ENCODE data around the gene DKK3. TPM values are rescaled to one million over a fixed set of nuclear protein-coding genes. Genes with fewer than 3 reads are reported as not detected.

DKK3 gene
- polyA plus RNA-seq, 3 donors = not detected

- no peak for DNase-seq
- H3K4me2 ChIP-seq (replicated peaks; ENCODE audit: extremely low read depth, low read length, poor library complexity, severe bottlenecking) = no peak overlapping the region
- H3K27me3 ChIP-seq (ENCODE audit: control insufficient read depth in 2 of 2, insufficient read depth in 2 of 2, low read length in 2 of 2) = no peaks in the 10 kb centered on the region
- H3K27ac ChIP-seq (ENCODE audit: low read depth in 1 of 2, low read length in 2 of 2) = no peak overlapping the region
- no peak overlapping the region for H2AFZ ChIP-seq (ENCODE audit: insufficient read depth, low read depth, low read length, poor library complexity, severe bottlenecking)
- TF ChIP-seq, protein P1, sequence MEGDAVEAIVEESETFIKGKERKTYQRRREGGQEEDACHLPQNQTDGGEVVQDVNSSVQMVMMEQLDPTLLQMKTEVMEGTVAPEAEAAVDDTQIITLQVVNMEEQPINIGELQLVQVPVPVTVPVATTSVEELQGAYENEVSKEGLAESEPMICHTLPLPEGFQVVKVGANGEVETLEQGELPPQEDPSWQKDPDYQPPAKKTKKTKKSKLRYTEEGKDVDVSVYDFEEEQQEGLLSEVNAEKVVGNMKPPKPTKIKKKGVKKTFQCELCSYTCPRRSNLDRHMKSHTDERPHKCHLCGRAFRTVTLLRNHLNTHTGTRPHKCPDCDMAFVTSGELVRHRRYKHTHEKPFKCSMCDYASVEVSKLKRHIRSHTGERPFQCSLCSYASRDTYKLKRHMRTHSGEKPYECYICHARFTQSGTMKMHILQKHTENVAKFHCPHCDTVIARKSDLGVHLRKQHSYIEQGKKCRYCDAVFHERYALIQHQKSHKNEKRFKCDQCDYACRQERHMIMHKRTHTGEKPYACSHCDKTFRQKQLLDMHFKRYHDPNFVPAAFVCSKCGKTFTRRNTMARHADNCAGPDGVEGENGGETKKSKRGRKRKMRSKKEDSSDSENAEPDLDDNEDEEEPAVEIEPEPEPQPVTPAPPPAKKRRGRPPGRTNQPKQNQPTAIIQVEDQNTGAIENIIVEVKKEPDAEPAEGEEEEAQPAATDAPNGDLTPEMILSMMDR (IDR thresholded peaks at IDR 0.05) = no peak
- Mint-ChIP-seq H3K4me3 (no peak overlapping the region), H3K4me1 (peaks cover 2% of the 10 kb centered on the region), H3K27me3 (ENCODE audit: low read depth in 3 of 3) (peaks cover 3 to 7% (median 6%) of the 10 kb centered on the region in 3 donors), H3K27ac (no peak overlapping the region), H3K36me3 (no peaks in the 10 kb centered on the region), H3K9me3 (peaks cover 0 to 9% (median 4%) of the 10 kb centered on the region in 7 donors)
- peaks cover 0 to under 1% of the 10 kb centered on the region in 2 donors for H3K36me3 ChIP-seq (replicated peaks in 1 of 2; ENCODE audit: control insufficient read depth in 1 of 2, insufficient read depth in 2 of 2, low read length in 2 of 2)
- H3K9me3 ChIP-seq (replicated peaks in 1 of 2; ENCODE audit: control insufficient read depth in 1 of 2, insufficient read depth in 1 of 2, low read length in 2 of 2) = no peaks in the 10 kb centered on the region
- H3K9ac ChIP-seq (ENCODE audit: insufficient read depth, low read length, poor library complexity, severe bottlenecking) = no peak overlapping the region
- WGBS (ENCODE audit: insufficient coverage) = 89% methylated on average over 7 of the region's 15 CpGs
- no peaks in the 10 kb centered on the region for H3K4me1 ChIP-seq (ENCODE audit: control insufficient read depth in 1 of 2, insufficient read depth in 2 of 2, low read length in 2 of 2)
- H3K79me2 ChIP-seq (ENCODE audit: insufficient read depth, low read length) = no peaks in the 10 kb centered on the region
- H4K20me1 ChIP-seq (ENCODE audit: insufficient read depth, low read length) = no peaks in the 10 kb centered on the region
- no peak overlapping the region for H3K4me3 ChIP-seq (replicated peaks in 1 of 3; ENCODE audit: low read depth in 2 of 3, low read length in 3 of 3)
- intact Hi-C loops (cut with micrococcal nuclease) = no loop called here
Observed at GRCh38 chr11:11963842-11964773, 44.3 kb downstream of the DKK3 start.

- H3K27me3 Mint-ChIP-seq (ENCODE audit: low read depth in 3 of 3) = peaks cover 3 to 7% (median 6%) of the 10 kb centered on the region in 3 donors
- no peak overlapping the region for H3K27ac Mint-ChIP-seq
- no peak for DNase-seq
- WGBS (ENCODE audit: insufficient coverage) = 100% methylated on average over 2 of the region's 7 CpGs
- no peaks in the 10 kb centered on the region for H3K79me2 ChIP-seq (ENCODE audit: insufficient read depth, low read length)
- H4K20me1 ChIP-seq (ENCODE audit: insufficient read depth, low read length) = no peaks in the 10 kb centered on the region
- peaks cover 5 to 6% of the 10 kb centered on the region in 2 donors for H3K36me3 Mint-ChIP-seq
- peaks cover 2% of the 10 kb centered on the region for H3K4me1 Mint-ChIP-seq
- peaks cover 5 to 11% of the 10 kb centered on the region in 2 donors for H3K36me3 ChIP-seq (replicated peaks in 1 of 2; ENCODE audit: control insufficient read depth in 1 of 2, insufficient read depth in 2 of 2, low read length in 2 of 2)
- TF ChIP-seq, protein P1 (IDR thresholded peaks at IDR 0.05) = no peak
- no peak overlapping the region for H3K4me3 Mint-ChIP-seq
- H2AFZ ChIP-seq (ENCODE audit: insufficient read depth, low read depth, low read length, poor library complexity, severe bottlenecking) = no peak overlapping the region
- no peak overlapping the region for H3K4me2 ChIP-seq (replicated peaks; ENCODE audit: extremely low read depth, low read length, poor library complexity, severe bottlenecking)
- H3K9me3 Mint-ChIP-seq = peaks cover 0 to 9% (median 4%) of the 10 kb centered on the region in 7 donors
- no peaks in the 10 kb centered on the region for H3K9me3 ChIP-seq (replicated peaks in 1 of 2; ENCODE audit: control insufficient read depth in 1 of 2, insufficient read depth in 1 of 2, low read length in 2 of 2)
- H3K27me3 ChIP-seq (ENCODE audit: control insufficient read depth in 2 of 2, insufficient read depth in 2 of 2, low read length in 2 of 2) = no peaks in the 10 kb centered on the region
- H3K4me3 ChIP-seq (replicated peaks in 1 of 3; ENCODE audit: low read depth in 2 of 3, low read length in 3 of 3) = no peak overlapping the region
- no peak overlapping the region for H3K9ac ChIP-seq (ENCODE audit: insufficient read depth, low read length, poor library complexity, severe bottlenecking)
- intact Hi-C loops (cut with micrococcal nuclease) = no loop called here
- no peaks in the 10 kb centered on the region for H3K4me1 ChIP-seq (ENCODE audit: control insufficient read depth in 1 of 2, insufficient read depth in 2 of 2, low read length in 2 of 2)
- no peak overlapping the region for H3K27ac ChIP-seq (ENCODE audit: low read depth in 1 of 2, low read length in 2 of 2)
Observed at GRCh38 chr11:11963067-11963466, 45.4 kb downstream of the DKK3 start.
